GM04504 (cell line): Measurements from ENCODE around the gene CGRRF1.

Experiments used
- DNase-seq: peaks from one replicate; pipeline ENCODE4 v3.0.0-alpha.2; 2012; ENCODE audit warnings: low read depth

Gene CGRRF1

GRCh38 chr14:54548491-54548890 is 38.8 kb downstream of the CGRRF1 start:
- no peak for DNase-seq

- no peak for DNase-seq
Observed at GRCh38 chr14:54549862-54550261, 40.2 kb downstream of the CGRRF1 start.

GRCh38 chr14:54550514-54550913 is 40.8 kb downstream of the CGRRF1 start:
- DNase-seq: no peak

- no peak for DNase-seq
Observed at GRCh38 chr14:54554401-54554800, 44.7 kb downstream of the CGRRF1 start.

GRCh38 chr14:54555651-54556050 is 45.9 kb downstream of the CGRRF1 start:
- DNase-seq: no peak

GRCh38 chr14:54556535-54556934 is 46.8 kb downstream of the CGRRF1 start:
- no peak for DNase-seq

- DNase-seq: no peak
Observed at GRCh38 chr14:54562334-54562733, 52.6 kb downstream of the CGRRF1 start.

GRCh38 chr14:54564071-54564867 is 54.6 kb downstream of the CGRRF1 start:
- no peak for DNase-seq

- no peak for DNase-seq
Observed at GRCh38 chr14:54564868-54565784, 55.4 kb downstream of the CGRRF1 start.

- DNase-seq: peak; percentile 89
Observed at GRCh38 chr14:54565785-54566409, 56.2 kb downstream of the CGRRF1 start.

GRCh38 chr14:54566410-54567223 is 56.9 kb downstream of the CGRRF1 start, which contains the start of gene SAMD4A:
TSS of gene SAMD4A (plus strand) at chr14:54567128. CDS start at chr14:54567917, 789 bp downstream.
- peak; percentile 72 for DNase-seq

GRCh38 chr14:54567224-54567638 is 57.5 kb downstream of the CGRRF1 start:
- no peak for DNase-seq

- DNase-seq: no peak
Observed at GRCh38 chr14:54567639-54568561, 58.2 kb downstream of the CGRRF1 start.

GRCh38 chr14:54568821-54569595 is 59.3 kb downstream of the CGRRF1 start:
- DNase-seq: no peak

- DNase-seq: no peak
Observed at GRCh38 chr14:54570047-54570446, 60.3 kb downstream of the CGRRF1 start.

- no peak for DNase-seq
Observed at GRCh38 chr14:54570631-54571415, 61.1 kb downstream of the CGRRF1 start.

GRCh38 chr14:54572316-54572715 is 62.6 kb downstream of the CGRRF1 start:
- DNase-seq: no peak

- no peak for DNase-seq
Observed at GRCh38 chr14:54574528-54574927, 64.8 kb downstream of the CGRRF1 start.

- DNase-seq: no peak
Observed at GRCh38 chr14:54577494-54577893, 67.8 kb downstream of the CGRRF1 start.
